Measurements from ENCODE around the gene AFAP1L2.

The AFAP1L2 gene

DNA sequence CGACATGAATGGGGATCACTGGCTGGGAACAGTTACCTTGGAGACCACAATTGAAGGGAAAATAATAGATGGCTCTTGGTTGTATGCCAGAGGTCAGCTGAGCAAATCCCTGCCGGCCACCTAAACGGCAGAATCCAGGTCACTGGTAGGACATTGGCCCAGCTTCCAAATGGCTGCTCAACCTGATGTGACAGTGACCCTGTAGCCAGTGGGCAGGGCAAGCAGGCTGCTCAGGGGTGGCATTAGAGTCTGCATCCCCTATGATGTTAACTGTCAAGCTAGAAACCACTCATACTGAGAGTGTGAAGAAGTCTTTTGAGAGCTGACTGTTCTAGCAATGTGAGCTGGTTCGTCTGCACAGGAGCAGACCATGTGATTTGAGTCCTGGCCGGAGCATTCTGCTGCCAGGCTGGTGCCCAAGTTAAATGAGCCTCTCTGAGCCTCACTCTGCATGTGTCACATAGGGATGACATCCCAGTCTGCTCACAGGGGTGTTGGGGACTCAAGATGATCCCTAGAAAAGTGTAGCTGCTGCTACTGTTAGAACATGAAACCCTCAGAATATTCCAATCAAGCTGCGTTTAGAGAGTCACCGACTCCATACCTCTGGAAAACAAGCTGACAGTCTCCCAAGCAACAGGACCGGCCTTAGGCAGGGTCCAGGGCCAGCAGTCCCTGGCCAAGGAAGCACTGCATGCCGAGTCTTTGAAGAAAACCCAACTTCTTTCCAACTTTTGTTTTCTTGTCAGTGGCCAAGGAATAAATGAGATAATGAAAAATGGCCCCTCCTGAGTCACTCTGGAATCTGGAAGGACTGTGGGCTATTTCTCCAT is 95.6 kb downstream of the AFAP1L2 start:
- Histone ChIP-seq H3K9me3 (replicated peaks in 1 of 11) (no peaks in the 10 kb centered on the region), H3K4me2 (no peak overlapping the region), H4K20me1 (no peaks in the 10 kb centered on the region; a peak in 1 of 22 replicates), H3K36me3 (no peaks in the 10 kb centered on the region), H3K9ac (no peak overlapping the region), H3K27ac (no peak overlapping the region), H3K4me3 (no peak overlapping the region), H3K27me3 (no peaks in the 10 kb centered on the region), H3K4me1 (peaks cover 0 to 34% (median 18%) of the 10 kb centered on the region in 10 experiments; a peak in 14 of 20 replicates)
- no peak for TF ChIP-seq Cebpa-rat (IDR thresholded peaks at IDR 0.05)

DNA sequence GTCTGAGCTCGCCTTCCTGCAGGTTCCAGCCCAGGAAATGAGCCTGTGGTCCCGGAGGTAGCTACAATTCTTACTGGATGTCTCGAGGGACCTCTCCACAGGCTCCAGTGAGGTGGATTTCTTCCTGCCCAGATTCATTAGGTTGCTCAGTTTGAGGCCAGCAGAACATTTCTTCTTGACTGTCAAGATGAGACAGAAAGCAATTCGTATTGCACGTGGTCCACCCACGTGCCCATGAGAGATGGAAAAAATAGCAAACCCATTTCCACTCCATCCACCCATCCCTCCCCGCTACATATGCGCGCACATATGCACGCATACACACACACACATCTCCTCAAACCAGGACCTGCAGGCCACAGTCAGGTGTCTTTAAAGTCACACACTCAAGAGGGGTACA is 96.6 kb downstream of the AFAP1L2 start:
- H3K36me3 ChIP-seq = no peaks in the 10 kb centered on the region
- H3K27ac ChIP-seq = no peak overlapping the region
- peak overlapping the region in 8 of 11 experiments; percentile 28 to 68 (median 45); a peak in 16 of 22 replicates for H3K4me2 ChIP-seq
- H3K4me1 ChIP-seq = peaks cover 0 to 43% (median 27%) of the 10 kb centered on the region in 10 experiments; a peak in 14 of 20 replicates
- H3K4me3 ChIP-seq = no peak overlapping the region
- H3K27me3 ChIP-seq = no peaks in the 10 kb centered on the region
- no peaks in the 10 kb centered on the region for H3K9me3 ChIP-seq (replicated peaks in 1 of 11)
- H4K20me1 ChIP-seq = no peaks in the 10 kb centered on the region; a peak in 1 of 22 replicates
- TF ChIP-seq Cebpa-rat (IDR thresholded peaks at IDR 0.05) = no peak
- H3K9ac ChIP-seq = no peak overlapping the region

DNA sequence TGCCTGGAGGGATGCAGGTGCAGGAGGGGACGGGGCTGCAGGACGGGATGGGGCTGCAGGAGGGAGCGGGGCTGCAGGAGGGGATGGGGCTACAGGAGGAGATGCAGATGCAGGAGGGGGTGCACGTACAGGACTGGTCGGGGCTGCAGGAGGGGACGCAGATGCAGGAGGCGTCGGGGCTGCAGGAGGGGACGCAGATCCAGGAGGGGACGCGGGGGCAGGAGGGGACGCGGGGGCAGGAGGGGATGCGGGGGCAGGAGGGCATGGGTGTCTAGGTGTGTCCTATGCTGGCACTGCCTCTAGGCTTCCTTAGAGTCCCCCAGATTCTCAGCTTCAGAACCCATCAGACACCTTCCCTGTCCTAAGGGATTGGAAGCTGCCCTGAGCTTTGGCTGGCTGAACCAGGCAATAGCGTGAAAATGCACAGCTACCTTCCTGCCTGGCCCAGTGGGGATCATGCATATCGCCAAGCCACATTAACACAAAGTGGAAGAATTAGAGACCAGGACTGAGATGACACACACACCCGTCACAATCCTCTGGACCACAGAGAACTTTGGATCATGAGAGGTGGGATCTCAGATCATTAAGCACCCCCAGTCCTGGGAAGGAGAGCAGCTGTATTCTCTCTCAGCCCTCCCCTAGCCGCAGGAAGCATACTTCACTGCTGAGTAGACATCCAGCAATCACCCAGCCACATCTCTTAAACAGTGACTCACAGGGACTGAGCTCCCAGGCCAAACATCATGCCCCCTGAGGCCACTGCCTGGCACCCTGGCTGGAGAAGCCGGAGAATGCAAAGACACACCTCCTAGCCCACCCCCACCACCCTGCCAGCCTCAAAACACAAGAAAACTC is 98.0 kb downstream of the AFAP1L2 start:
- H3K9ac ChIP-seq = no peak overlapping the region
- no peaks in the 10 kb centered on the region for H3K9me3 ChIP-seq (replicated peaks in 1 of 11)
- no peak overlapping the region for H3K4me3 ChIP-seq
- no peak for TF ChIP-seq Cebpa-rat (IDR thresholded peaks at IDR 0.05)
- H3K4me1 ChIP-seq = peaks cover 0 to 57% (median 39%) of the 10 kb centered on the region in 10 experiments; a peak in 15 of 20 replicates
- peak overlapping the region in 8 of 11 experiments; percentile 28 to 68 (median 45); a peak in 16 of 22 replicates for H3K4me2 ChIP-seq
- no peaks in the 10 kb centered on the region; a peak in 1 of 22 replicates for H4K20me1 ChIP-seq
- H3K27ac ChIP-seq = no peak overlapping the region
- H3K27me3 ChIP-seq = no peaks in the 10 kb centered on the region
- H3K36me3 ChIP-seq = no peaks in the 10 kb centered on the region

DNA sequence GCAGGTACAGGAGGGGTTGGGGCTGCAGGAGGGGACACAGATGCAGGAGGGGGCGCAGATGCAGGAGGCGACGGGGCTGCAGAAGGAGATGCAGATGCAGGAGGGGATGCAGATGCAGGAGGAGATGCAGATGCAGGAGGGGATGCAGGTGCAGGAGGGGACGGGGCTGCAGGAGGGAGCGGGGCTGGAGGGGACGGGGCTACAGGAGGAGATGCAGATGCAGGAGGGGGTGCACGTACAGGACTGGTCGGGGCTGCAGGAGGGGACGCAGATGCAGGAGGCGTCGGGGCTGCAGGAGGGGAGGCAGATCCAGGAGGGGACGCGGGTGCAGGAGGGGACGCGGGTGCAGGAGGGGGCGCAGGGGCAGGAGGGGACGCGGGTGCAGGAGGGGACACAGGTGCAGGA is 98.8 kb downstream of the AFAP1L2 start:
- peaks cover 0 to 2% (median 0%) of the 10 kb centered on the region in 11 experiments; a peak in 3 of 22 replicates for H3K9me3 ChIP-seq (replicated peaks in 1 of 11)
- no peak overlapping the region for H3K27ac ChIP-seq
- no peak overlapping the region for H3K9ac ChIP-seq
- peaks cover 0 to 6% (median 0%) of the 10 kb centered on the region in 11 experiments; a peak in 6 of 22 replicates for H3K36me3 ChIP-seq
- H3K27me3 ChIP-seq = no peaks in the 10 kb centered on the region
- H4K20me1 ChIP-seq = no peaks in the 10 kb centered on the region
- H3K4me2 ChIP-seq = peak overlapping the region in 10 of 11 experiments; percentile 41 to 98 (median 92); a peak in 14 of 22 replicates
- H3K4me1 ChIP-seq = peaks cover 0 to 58% (median 42%) of the 10 kb centered on the region in 10 experiments; a peak in 15 of 20 replicates
- H3K4me3 ChIP-seq = peak overlapping the region in 7 of 10 experiments; percentile 60 to 75 (median 66); a peak in 10 of 20 replicates
- TF ChIP-seq Cebpa-rat (IDR thresholded peaks at IDR 0.05) = no peak

DNA sequence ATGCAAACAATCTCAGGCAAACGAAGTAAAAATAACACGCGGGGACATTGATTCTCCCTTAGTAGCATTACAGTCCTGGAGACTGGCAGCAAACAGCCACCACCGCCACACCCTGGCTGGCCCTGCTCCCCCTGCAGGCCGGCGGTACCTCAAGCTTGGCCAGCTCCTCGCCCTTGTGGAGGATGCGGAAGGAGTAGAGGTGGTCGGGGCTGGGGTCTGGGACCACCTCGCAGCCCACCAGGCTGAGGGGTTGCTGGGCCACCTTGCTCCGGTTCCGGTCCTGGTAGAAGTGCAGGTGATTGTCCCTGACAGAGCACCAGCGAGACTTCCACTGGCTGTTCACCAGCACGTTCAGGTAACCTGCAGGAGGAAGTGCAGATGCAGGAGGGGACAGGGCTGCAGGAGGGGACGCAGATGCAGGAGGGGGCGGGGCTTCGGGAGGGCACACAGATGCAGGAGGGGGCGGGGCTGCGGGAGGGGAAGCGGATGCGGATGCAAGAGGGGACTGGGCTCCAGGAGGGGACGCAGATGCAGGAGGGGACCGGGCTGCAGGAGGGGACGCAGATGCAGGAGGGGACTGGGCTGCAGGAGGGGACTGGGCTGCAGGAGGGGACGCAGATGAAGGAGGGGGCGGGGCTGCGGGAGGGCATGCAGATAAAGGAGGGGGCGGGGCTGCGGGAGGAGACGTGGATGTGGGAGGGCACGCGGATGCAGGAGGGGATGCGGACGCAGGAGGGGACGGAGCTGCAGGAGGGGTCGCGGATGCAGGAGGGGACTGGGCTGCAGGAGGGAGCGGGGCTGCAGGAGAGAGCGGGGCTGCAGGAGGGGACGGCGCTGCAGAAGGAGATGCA is 99.5 kb downstream of the AFAP1L2 start:
- no peaks in the 10 kb centered on the region for H4K20me1 ChIP-seq
- no peak for TF ChIP-seq Cebpa-rat (IDR thresholded peaks at IDR 0.05)
- peaks cover 0 to 10% (median 0%) of the 10 kb centered on the region in 11 experiments; a peak in 5 of 22 replicates for H3K9me3 ChIP-seq (replicated peaks in 1 of 11)
- H3K4me1 ChIP-seq = peaks cover 0 to 58% (median 42%) of the 10 kb centered on the region in 10 experiments; a peak in 15 of 20 replicates
- H3K27ac ChIP-seq = peak overlapping the region in 9 of 11 experiments; percentile 9 to 68 (median 53); a peak in 17 of 22 replicates
- H3K36me3 ChIP-seq = peaks cover 0 to 13% (median under 1%) of the 10 kb centered on the region in 11 experiments; a peak in 6 of 22 replicates
- H3K4me2 ChIP-seq = peak overlapping the region; percentile 79 to 98 (median 93)
- H3K27me3 ChIP-seq = no peaks in the 10 kb centered on the region
- peak overlapping the region; percentile 52 to 75 (median 65) for H3K4me3 ChIP-seq
- peak overlapping the region; percentile 31 to 68 (median 61); a peak in 19 of 22 replicates for H3K9ac ChIP-seq

DNA sequence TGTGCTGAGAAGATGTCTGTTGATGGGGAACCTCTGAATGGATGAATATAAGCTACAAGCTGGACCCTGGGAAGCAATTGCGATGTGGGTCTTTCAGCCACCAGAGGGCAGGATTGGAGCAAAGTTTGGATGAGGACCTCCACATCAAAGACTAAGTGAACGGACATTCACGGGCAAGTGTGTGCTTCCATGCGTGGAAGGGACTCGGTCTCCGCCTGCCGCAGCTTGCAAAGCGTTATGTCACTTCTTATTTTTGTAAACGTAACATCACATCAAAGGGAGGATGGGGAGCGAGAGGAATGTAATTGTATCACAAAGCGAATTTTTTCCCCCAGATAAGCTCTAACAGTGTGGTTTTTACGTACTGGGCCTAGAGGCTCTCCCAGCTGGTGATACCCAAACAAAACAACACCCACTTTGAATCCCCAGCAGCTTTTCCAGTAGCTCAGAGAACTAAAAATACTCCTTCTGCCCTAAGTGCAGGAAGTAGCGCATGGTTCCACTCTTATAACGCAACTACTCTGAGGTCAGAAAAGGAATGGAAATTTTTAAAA is 100.2 kb downstream of the AFAP1L2 start:
- no peaks in the 10 kb centered on the region for H4K20me1 ChIP-seq
- H3K36me3 ChIP-seq = peaks cover 0 to 20% (median 7%) of the 10 kb centered on the region in 11 experiments; a peak in 9 of 22 replicates
- H3K9me3 ChIP-seq (replicated peaks in 1 of 11) = peaks cover 0 to 16% (median 5%) of the 10 kb centered on the region in 11 experiments; a peak in 15 of 22 replicates
- H3K4me1 ChIP-seq = peaks cover 0 to 58% (median 42%) of the 10 kb centered on the region in 10 experiments; a peak in 15 of 20 replicates
- no peaks in the 10 kb centered on the region for H3K27me3 ChIP-seq
- H3K9ac ChIP-seq = peak overlapping the region; percentile 31 to 68 (median 61); a peak in 20 of 22 replicates
- H3K4me3 ChIP-seq = peak overlapping the region; percentile 52 to 75 (median 65)
- peak overlapping the region; percentile 79 to 98 (median 93) for H3K4me2 ChIP-seq
- peak overlapping the region in 9 of 11 experiments; percentile 9 to 68 (median 53); a peak in 17 of 22 replicates for H3K27ac ChIP-seq
- TF ChIP-seq Cebpa-rat (IDR thresholded peaks at IDR 0.05) = no peak

DNA sequence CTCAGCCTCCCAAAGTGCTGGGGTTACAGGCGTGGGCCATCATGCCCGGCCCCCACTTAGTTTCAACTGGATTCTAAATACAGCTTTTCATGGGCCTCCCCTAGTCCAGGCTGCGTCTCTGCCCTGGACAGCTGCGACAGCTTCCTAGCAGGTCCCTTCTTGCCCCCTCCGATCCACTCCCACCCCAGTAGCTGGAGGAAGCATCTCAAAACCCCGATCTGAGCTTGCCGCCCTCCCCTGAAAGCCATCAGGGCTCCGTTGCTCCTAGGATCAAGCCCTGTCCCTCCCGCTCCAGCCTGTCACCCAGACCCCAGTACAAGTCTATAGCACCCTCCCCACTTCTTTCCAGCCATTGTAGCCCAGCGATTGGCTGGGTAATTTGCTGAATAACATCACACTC is 100.7 kb downstream of the AFAP1L2 start:
- Histone ChIP-seq H3K27ac (no peak overlapping the region), H3K4me2 (peak overlapping the region in 10 of 11 experiments; percentile 79 to 98 (median 94); a peak in 17 of 22 replicates)
- no peak for TF ChIP-seq Cebpa-rat (IDR thresholded peaks at IDR 0.05)

More for the DNA sequence above, 100.7 kb downstream of the AFAP1L2 start:
- peak overlapping the region in 1 of 11 experiments; percentile 67; a peak in 2 of 22 replicates for H3K9ac ChIP-seq
- H3K36me3 ChIP-seq = peaks cover 0 to 25% (median 12%) of the 10 kb centered on the region in 11 experiments; a peak in 10 of 22 replicates
- H3K4me1 ChIP-seq = peaks cover 0 to 58% (median 42%) of the 10 kb centered on the region in 10 experiments; a peak in 15 of 20 replicates
- peak overlapping the region in 1 of 10 experiments; percentile 70; a peak in 1 of 20 replicates for H3K4me3 ChIP-seq
- no peaks in the 10 kb centered on the region for H4K20me1 ChIP-seq
- H3K27me3 ChIP-seq = no peaks in the 10 kb centered on the region
- H3K9me3 ChIP-seq (replicated peaks in 1 of 11) = peaks cover 3 to 22% (median 10%) of the 10 kb centered on the region in 11 experiments; a peak in 18 of 22 replicates
